GM19240 (cell line): ENCODE results near the gene CALCA.
"Not testable (repeated sequence)": the region's sequence is repeated elsewhere in the genome, so short reads cannot be mapped to it uniquely, and the experiment has no call there.

ENCODE experiments used
- DNase-seq: peaks from one replicate; pipeline ENCODE4 v3.0.0; 2011; ENCODE audit warnings: low spot score; ENCODE audit not compliant: insufficient read length

CALCA gene, protein sequence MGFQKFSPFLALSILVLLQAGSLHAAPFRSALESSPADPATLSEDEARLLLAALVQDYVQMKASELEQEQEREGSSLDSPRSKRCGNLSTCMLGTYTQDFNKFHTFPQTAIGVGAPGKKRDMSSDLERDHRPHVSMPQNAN

DNA sequence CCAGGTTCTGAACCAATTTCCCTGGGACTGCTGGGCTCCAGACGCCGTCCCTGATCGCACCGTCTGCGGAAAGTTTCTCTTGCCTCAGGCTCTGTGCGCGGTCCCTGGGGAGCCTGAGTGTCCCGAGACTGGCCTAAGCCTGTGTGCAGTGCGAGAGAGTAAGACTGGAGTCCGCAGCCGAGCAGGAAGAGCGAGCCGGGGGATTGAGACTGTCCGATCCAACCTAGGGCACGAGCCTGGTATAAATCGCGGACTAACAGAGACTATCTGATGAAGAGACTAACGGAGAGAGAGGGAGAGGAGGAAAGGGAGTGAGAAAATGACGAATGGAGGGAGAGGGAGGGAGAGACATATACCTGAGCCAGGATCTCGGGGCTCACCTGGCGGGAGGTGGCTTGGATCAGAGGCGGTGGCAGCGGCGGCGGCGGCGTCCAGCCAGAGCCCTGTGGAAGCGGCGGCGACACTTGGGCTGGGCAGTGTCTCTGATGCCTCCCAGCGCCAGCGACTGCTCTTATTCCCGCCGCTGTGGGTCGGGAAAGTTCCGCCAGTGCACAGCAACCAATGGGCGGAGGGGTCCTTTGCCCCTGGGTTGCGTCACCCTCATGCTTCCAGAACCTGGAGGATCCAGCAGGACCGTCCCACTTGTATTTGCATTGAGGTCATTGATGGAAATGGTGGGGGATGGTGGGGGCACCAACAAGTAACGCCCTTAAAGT, at the start of gene CALCA:
Gene CALCA, minus strand, starts transcription at position 487 of the 716 bp plus-strand sequence. CDS start 1,159 bp downstream, outside the sequence.
- no peak for DNase-seq

DNA sequence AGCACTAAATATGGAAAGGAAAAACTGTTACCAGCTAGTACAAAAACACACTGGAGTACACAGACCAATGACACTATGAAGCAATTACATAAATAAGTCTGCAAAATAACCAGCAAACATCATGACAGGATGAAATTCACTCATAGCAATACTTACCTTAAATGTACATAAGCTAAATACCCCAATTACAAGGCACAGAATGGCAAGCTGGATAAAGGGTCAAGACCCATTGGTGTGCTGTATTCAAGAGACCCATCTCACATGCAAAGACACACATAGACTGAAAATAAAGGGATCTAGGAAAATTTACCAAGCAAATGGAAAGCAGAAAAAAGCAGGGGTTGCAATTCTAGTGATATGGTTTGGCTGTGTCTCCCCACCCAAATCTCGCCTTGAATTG, 44.0 kb upstream of the CALCA start:
- DNase-seq, result no peak

DNA sequence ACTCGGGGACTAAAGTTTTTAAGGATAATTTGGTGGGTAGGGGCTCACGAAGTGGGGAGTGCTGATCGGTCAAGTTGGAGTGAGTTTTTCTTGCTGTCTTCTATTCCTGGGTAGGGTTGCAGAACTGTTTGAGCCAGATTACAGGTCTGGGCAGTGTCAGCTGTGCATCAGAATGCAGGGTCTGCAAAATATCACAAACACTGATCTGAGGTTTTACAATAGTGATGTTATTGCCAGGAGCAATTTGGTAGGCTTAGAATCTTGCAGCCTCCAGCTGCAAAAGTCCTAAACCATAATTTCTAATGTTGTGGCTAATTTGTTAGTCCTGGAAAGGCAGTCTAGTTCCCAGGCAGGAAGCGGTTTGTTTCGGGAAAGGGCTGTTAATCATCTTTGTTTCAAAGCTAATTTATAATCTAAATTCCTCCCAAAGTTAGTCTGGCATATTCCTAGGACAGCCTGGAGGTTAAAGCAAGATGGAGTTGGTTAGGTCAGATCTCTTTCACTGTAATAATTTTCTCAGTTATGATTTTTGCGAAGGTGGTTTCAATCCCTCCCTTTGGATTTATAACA, 39.7 kb upstream of the CALCA start:
- DNase-seq, result no peak

DNA sequence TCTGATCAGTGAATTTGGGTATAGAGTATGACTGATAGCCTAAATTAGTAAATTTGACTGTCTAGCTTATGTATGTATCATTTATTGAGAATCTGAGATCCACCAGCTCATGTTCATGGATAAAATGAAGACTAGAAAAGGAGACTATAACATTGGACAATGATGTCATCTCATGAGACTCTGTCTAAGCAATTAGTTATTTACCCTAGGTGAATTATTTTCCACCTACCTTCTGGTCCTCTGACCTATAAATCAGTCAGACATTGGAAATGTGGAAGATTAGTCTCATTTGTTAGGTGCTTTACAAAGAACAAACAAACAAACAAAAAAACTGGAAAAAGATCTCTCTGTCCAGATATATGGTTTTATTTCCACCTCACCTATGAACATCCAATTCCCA, 38.7 kb upstream of the CALCA start:
- DNase-seq, result no peak

DNA sequence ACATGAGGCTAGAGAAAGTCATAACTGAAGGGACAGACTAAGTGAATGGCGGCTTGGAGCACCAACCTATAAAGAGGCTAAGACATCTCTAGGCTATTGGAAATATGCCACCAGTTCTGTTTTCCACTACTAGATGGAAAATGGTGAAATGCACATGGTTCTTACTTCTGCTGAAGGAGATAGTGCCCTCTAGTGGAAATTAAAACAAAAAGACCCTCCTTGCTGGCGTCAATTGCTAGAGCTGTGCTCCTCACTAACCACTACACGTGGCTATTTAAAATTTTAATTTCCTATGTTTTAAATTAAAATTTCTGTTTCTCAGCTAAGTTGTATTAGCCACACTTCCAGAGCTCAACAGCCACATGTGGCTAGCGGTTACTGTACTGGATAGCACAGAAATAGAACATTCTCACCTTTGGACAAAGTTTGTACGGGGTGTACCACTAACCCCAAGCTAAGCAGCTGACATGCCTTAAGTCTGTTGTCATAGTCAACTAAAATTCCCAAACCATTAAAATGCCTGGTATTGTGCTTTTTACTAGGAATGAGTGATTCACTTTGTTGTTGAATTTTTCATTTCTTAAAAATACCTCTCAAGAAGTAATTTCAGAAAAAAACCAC, 34.1 kb upstream of the CALCA start:
- DNase-seq, result no peak

DNA sequence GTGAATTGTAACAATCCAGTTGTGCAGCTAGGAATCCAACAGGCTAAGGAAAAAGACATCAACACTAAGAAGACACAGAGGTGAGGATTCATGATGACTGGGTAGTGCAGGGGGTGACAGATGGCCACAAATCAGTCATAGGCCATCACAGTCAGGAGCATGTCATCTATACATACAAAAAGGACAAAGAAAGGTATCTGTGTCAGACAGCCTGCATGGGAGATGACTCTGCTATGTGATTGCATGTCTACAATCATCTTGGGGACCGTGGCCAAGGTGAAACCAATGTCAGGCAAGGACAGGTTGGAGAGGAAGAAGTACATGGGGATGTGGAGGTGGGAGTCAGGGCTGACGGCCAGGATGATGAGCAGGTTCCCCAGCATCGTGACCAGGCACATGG, 16.0 kb upstream of the CALCA start:
- not testable (repeated sequence) for DNase-seq

DNA sequence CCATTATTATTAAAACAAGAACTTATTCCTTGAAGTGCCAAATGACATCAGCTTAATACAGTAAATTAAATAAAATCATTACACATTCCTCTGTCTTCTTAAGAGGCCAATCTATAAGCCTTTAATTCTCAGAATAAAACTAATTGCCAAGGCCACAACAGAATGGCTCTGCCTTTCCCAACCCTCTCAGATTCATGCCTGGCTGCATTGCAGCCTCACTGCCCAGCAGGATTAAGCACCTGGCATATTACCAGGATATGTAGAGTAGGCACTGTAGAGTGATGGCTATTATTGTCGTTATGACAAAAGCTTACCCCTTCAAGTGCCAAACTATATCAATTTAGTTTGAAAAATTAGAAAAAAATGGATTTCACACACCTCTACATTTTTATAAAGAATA, 9.4 kb upstream of the CALCA start:
- DNase-seq, result no peak

DNA sequence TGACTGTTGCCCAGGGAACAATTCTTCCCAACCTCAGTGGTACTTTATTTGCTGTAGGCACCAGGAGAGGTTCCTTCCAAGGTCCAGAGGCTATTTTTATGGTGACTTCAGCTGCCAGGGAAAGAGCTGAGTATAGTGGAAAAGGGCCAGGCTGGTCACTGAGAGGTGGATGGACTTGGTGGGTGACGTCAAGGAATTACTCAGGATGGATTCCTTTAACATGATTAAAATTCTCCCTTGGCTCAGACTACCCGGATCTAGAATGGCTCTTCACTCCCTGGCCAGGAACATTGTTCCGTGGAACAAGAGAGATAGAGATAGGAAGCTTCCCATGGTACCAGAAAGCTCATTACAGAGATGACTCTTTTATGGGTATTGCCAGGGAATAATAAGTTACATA, 8.7 kb upstream of the CALCA start:
- no peak for DNase-seq

DNA sequence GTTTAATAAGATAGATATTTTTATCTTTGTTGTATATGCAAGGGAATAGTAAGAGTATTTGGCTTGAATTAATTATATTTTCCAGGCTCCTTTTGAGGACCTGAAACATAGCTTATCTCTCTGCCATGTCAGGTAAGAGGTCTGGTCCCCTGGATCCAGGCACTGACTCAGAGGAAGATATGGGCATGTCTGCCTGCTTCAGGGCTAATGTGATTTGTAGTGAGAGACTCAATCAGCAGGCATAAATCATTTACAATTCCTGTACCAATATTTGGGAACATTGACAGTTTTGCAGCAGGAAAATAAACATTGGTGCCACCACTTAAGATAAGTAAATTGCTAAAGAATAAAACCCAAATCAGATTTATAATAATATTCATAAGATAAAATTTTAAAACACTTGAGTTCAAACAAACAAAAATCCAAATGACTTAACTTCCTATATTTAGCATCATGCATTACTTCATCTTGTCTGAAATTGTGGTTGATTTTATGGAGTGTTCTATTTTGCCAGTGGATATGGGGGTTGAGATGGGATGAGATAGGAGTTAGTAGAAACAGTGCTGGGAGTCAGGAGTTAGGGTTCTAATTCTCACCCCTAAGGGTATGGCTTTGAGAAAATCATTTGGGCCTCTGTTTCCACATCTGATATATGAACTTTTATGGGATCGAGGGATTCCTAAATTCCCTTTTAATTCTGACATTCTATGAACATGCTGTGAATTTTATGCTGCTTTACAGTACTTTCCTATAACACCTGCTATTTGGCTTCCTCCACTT, 5.1 kb upstream of the CALCA start:
- no peak for DNase-seq

DNA sequence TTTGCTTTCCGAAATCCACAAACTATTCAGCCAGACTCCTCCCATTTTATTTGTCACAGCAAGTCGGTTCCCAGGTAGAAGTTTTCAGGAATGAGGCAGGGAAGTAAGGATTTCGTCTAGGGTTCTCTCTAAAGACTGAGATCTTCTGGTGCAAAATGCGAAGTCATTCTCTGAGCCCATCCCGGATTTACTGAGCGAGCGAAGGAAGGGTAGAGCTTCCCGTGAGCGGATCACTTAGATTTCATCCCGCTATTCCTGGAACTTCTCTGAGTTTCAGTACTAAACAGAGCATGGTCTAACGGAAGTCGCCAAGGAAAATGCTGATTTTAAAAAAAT, 3.1 kb upstream of the CALCA start:
- DNase-seq, result no peak

DNA sequence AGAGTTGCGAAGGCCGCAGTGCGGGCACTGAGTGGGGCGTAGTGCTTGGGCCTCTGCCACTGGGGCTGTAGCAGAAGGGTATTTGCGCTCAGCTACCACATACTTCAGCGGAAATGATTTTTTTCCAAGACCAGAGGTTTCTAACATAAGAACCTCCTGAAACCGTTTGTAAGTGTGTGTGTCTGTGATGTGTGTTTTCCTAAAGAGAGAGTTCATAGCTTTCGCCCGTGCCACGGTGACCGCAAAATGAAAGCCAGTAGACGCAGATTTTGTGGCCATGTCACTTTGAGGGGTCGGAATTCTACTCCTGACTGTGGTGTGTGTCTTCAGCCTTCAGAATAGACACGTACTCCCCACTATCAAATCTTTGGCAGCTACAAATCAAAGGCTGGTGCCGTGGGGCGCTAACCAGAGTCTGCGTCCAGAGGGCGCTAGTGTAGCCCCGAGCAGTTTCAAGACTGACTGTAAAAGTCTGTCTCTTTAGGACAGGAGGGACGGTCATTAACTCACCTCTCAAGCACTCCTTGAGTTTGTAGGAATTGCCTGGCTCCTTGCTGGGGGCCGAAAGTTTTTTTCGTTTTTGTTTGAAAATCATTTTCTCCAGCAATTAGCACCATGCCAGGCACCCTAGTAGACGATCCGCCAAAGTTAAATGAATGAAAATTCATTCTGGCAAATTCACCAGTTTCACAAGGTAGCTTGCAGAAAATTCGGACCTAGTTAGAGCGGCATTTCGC, 2.5 kb upstream of the CALCA start:
- no peak for DNase-seq

DNA sequence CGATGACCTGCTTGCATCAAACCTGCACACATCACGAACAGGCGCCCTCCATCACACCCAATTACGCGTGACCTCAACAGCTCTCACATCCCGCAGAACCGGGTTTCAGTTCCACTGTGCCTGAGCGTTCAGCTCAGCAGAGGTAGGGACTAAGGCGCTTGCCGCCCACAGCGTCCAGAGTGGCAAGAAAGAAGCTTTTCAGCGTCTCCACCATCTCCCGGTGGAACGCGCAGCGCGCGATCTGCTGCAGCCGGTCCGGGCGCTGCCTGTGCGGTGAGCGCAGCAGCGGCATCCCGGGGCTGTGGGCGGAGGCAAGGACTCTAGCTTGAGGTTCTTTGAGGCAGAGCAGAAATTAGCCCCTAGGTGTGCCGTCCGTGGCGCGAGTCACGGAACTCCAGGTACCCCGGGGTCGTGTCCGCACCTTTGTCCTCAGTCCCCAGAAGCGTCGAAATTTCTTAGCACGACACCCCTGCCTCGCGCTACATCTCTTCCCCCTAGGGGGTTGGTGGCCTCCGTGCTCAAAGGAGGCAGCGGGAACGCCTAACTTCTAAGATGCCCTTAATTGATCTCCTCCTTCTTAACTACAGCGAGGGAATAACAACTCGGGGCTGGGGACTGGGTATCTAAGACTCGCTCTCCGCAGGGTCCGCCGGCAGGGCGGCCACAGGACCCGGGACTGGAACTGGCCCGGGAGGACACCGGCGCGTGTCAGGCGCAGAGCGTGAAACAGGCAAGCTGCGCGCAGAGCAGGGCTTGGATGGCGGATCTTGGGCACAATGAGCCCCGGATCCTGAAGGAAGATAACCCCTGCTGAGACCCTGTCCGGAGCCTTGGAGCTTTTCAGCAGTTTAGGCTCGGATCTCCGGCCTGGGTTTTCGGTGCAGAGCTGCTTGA, 1.7 kb upstream of the CALCA start:
- DNase-seq, result no peak

DNA sequence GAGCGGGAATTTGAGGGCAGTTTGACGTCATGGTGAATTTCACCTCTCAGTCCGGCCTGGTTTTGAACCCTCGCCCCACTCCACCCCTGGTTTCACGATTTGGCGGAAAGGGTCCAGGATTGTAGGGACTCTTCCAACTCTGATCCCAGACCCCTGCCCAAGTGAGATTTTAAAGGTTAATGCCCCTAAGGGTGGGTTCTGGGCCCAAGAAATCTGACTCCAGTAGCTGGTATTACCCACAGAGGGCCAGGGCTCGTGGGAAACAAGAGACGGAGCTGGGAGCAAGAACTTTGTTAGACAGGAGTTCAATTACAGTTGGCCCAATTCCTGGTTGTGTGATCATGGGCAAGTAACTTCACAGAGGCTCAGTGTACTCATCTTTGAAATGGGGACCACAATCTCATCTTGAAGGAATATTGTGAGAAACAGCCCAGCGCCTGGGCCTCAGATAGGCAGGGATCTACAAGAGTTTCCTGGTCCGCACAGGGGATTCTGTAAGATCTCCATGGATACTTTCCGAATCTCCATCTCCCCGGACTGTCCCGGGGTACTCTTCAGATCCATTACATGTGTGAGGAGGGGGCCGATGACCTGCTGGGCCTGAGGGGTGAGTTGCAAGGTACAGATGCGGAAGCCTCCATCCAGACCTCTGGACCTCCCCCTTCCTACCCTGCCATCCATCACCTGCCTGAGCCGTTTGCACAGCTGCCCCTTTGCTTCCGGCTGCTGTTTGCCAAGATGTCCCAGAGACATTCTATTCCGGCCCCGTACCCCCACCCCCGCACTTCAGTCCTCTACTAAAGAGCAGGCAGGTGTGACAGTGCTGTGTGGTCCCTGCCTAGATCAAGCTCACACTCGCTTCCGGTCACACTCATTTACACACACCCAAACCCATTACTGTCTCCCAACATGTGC, 687 bp upstream of the CALCA start:
- DNase-seq, result no peak

DNA sequence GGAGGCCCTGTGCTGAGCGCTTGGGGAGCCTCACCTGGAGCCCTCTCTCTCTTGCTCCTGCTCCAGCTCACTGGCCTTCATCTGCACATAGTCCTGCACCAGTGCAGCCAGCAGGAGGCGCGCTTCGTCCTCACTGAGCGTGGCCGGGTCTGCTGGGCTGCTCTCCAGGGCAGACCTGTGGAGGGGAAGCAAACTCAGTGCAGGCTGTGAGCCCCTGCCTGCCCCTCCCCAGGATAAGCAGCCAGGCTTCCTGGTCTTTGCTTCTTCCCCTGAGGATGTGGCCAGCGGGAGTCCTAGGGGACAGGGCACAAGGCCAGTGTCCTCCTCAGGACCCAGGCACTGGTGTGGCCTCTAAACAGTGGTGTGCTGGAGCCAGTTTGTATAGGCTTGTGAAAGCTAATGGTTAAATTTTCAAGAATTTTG, 2.2 kb downstream of the CALCA start:
- no peak for DNase-seq

DNA sequence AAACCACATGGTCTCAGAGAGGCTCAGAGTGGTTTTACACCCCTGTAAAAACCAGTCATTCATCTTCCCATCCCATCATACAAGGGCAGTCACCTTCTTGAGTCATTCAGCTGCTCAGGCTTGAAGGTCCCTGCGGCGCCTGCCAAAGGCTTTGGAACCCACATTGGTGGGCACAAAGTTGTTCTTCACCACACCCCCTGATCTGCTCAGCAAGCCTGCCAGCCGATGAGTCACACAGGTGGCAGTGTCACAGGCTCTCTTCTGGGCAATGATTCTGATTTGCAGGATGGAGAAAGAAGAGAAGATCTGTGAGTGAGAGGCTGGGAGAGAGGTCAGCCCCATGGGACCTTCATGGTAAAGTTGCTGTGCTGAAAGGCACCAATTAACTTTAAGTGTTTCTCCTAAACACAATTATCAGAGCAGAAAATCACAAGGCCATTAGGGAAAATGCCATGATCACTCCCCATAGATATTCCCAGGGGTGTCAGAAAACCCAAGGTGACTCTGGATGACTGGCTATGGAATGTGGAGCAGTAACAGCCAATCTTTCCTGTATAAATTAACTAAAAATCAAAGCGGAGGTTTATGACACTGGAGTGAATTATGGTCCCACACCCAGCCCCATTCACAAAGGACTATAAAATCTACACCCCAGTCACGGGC, 4.4 kb downstream of the CALCA start:
- no peak for DNase-seq

DNA sequence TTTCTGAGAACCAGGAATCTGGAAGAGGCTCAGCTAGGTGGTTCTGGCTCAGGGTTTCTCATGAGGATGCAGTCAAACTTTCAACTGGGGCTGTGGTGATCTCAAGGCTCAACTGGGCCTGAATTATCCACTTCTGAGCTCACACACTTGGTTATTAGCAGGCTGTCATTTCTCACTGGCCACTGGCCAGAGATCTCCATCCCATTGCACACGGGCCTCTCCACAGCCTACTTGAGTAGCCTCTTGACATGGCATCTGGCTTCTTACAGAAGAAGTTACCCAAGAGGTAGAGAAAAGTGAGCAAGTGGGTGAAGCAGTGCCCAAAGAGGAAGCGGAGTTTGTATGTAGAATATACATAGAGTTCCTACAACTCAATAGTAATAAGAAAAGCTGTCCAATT, 16.0 kb downstream of the CALCA start:
- DNase-seq, result no peak

DNA sequence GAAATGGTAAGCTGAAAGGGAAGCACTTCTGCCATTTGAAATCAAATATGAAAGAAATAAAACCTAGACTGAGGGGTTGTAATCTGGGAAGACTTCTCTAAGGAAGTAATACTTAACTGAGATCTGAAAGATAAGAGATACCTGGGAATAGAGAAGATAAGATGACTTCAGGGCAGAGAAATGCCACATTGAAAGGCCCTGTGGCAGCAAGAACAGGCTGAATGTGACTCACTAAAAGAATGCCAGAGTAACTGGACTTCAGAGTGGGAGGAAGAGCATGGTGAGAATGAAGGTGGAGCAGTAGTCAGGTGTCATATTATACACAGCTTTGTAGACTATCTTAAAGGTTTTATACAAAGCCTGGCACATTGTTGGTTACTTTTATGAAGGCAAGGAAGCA, 17.6 kb downstream of the CALCA start:
- no peak for DNase-seq

DNA sequence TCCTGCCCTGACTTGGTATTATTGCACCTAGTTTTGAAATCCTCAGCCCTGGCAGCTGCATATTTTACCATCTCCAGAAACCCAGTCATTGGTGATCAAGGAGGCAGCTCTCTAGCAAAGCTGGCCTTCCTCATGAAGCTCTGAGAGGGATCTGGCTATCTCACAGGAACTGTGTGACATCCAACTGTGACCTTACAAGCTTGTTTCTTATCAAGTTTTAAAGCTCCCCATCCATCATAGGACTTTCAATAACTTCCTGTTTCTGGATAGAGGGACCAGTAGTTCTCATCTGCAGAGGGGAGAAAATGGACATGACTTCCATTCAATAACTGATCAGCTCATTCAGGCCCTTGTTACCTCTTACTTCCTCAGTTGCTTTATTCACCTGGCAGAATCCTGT, 18.2 kb downstream of the CALCA start:
- no peak for DNase-seq
